ENCODE data around the gene CSNK1D.

Gene CSNK1D

DNA sequence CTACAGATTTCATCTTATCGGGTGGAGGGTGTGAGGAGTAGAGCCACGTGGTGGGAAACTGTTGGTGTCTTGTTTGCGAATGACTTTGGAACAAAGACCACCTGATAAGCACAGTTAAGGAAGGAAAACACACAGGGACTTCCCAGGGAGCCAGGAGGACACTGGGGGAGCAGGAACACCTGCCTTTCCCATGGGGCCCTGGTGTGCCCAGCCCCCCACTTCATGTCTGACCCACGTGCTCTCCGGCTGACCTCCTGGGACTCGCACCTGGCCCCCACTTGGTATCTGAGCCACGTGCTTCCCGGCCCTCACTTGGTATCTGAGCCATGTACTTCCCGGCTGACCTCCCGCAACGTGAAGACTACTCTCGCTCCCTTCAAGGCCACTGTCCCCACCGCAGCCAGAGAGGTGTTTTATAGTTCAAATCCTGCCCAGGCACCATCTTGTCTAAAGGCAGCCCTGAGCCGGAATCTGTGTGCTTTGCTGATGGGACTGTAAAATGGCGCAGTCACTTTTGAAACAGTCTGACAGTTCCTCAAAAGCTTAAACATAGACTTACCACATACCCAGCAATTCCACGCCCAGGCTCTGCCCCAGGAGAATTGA, 5.4 kb upstream of the CSNK1D start:
- Histone ChIP-seq H2AFZ (ENCODE audit: low read depth, low read length) (no peak overlapping the region), H3K27ac (ENCODE audit: low read length) (no peak overlapping the region), H3K27me3 (ENCODE audit: low read depth, low read length) (peaks cover 13% of the 10 kb centered on the region; the same call in 1 of the 2 replicates), H3K9ac (ENCODE audit: low read length) (no peak overlapping the region), H3K4me2 (ENCODE audit: low read length) (no peak overlapping the region; the same call in none of the 2 replicates), H3K79me2 (ENCODE audit: low read length) (no peaks in the 10 kb centered on the region), H3K4me1 (ENCODE audit: low read length) (peaks cover 16% of the 10 kb centered on the region), H3K36me3 (replicated peaks; ENCODE audit: low read depth, low read length) (no peaks in the 10 kb centered on the region), H4K20me1 (ENCODE audit: insufficient read depth, low read length) (no peaks in the 10 kb centered on the region), H3K9me3 (ENCODE audit: insufficient read depth, low read length) (no peaks in the 10 kb centered on the region), H3K4me3 (ENCODE audit: low read length) (no peak overlapping the region)
- no peak for TF ChIP-seq EZH2phosphoT487 (IDR thresholded peaks at IDR 0.05; ENCODE audit: low read depth)

GRCh38 chr17:82278308-82278707, 4.8 kb upstream of the CSNK1D start:
- Histone ChIP-seq H4K20me1 (ENCODE audit: insufficient read depth, low read length) (no peaks in the 10 kb centered on the region), H3K27ac (ENCODE audit: low read length) (no peak overlapping the region), H3K4me1 (ENCODE audit: low read length) (peaks cover 17% of the 10 kb centered on the region), H3K36me3 (replicated peaks; ENCODE audit: low read depth, low read length) (no peaks in the 10 kb centered on the region), H3K9me3 (ENCODE audit: insufficient read depth, low read length) (no peaks in the 10 kb centered on the region), H3K27me3 (ENCODE audit: low read depth, low read length) (peaks cover 13% of the 10 kb centered on the region; the same call in 1 of the 2 replicates), H3K9ac (ENCODE audit: low read length) (no peak overlapping the region), H3K4me2 (ENCODE audit: low read length) (no peak overlapping the region), H3K79me2 (ENCODE audit: low read length) (peaks cover 1% of the 10 kb centered on the region; the same call in 1 of the 2 replicates), H2AFZ (ENCODE audit: low read depth, low read length) (no peak overlapping the region), H3K4me3 (ENCODE audit: low read length) (no peak overlapping the region)
- no peak for TF ChIP-seq CTCF (IDR thresholded peaks at IDR 0.05; ENCODE audit: low read depth, low read length)
- TF ChIP-seq EZH2phosphoT487 (IDR thresholded peaks at IDR 0.05; ENCODE audit: low read depth): no peak

GRCh38 chr17:82277851-82278250, 4.4 kb upstream of the CSNK1D start:
- peaks cover 13% of the 10 kb centered on the region; the same call in 1 of the 2 replicates for H3K27me3 ChIP-seq (ENCODE audit: low read depth, low read length)
- no peak overlapping the region for H3K9ac ChIP-seq (ENCODE audit: low read length)
- TF ChIP-seq EZH2phosphoT487 (IDR thresholded peaks at IDR 0.05; ENCODE audit: low read depth) (no peak), CTCF (IDR thresholded peaks at IDR 0.05; ENCODE audit: low read depth, low read length) (no peak)
- no peaks in the 10 kb centered on the region for H4K20me1 ChIP-seq (ENCODE audit: insufficient read depth, low read length)
- no peak overlapping the region for H3K4me3 ChIP-seq (ENCODE audit: low read length)
- H2AFZ ChIP-seq (ENCODE audit: low read depth, low read length): no peak overlapping the region
- H3K4me2 ChIP-seq (ENCODE audit: low read length): no peak overlapping the region
- H3K79me2 ChIP-seq (ENCODE audit: low read length): peaks cover 6% of the 10 kb centered on the region
- H3K27ac ChIP-seq (ENCODE audit: low read length): no peak overlapping the region
- peaks cover 17% of the 10 kb centered on the region for H3K4me1 ChIP-seq (ENCODE audit: low read length)
- no peaks in the 10 kb centered on the region for H3K9me3 ChIP-seq (ENCODE audit: insufficient read depth, low read length)
- no peaks in the 10 kb centered on the region for H3K36me3 ChIP-seq (replicated peaks; ENCODE audit: low read depth, low read length)

DNA sequence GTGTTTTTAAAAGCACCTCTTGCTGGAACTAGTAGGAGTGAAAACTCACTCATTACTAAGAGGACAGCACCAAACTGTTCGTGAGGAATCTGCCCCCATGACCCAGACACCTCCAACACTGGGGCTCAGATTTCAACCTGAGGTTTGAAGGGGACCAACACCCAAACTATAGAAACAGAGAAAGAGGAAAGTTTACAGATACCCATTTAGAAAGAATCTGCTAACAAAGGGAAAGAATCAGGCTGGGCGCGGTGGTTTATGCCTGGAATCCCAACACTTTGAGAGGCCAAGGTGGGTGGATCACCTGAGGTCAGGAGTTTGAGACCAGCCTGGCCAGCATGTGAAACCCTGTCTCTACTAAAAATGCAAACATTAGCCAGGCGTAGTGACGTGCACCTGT, 3.4 kb upstream of the CSNK1D start:
- Histone ChIP-seq H3K4me1 (ENCODE audit: low read length) (peaks cover 23% of the 10 kb centered on the region), H3K4me2 (ENCODE audit: low read length) (no peak overlapping the region), H3K27ac (ENCODE audit: low read length) (no peak overlapping the region), H3K9ac (ENCODE audit: low read length) (no peak overlapping the region), H4K20me1 (ENCODE audit: insufficient read depth, low read length) (peaks cover 7% of the 10 kb centered on the region), H3K27me3 (ENCODE audit: low read depth, low read length) (peaks cover 13% of the 10 kb centered on the region; the same call in 1 of the 2 replicates), H2AFZ (ENCODE audit: low read depth, low read length) (no peak overlapping the region), H3K4me3 (ENCODE audit: low read length) (no peak overlapping the region), H3K79me2 (ENCODE audit: low read length) (peaks cover 14% of the 10 kb centered on the region), H3K36me3 (replicated peaks; ENCODE audit: low read depth, low read length) (peaks cover under 1% of the 10 kb centered on the region), H3K9me3 (ENCODE audit: insufficient read depth, low read length) (no peaks in the 10 kb centered on the region)
- TF ChIP-seq CTCF (IDR thresholded peaks at IDR 0.05; ENCODE audit: low read depth, low read length): no peak
- TF ChIP-seq EZH2phosphoT487 (IDR thresholded peaks at IDR 0.05; ENCODE audit: low read depth): no peak
